Measurements from ENCODE around the gene LTBP4.

LTBP4 gene, protein sequence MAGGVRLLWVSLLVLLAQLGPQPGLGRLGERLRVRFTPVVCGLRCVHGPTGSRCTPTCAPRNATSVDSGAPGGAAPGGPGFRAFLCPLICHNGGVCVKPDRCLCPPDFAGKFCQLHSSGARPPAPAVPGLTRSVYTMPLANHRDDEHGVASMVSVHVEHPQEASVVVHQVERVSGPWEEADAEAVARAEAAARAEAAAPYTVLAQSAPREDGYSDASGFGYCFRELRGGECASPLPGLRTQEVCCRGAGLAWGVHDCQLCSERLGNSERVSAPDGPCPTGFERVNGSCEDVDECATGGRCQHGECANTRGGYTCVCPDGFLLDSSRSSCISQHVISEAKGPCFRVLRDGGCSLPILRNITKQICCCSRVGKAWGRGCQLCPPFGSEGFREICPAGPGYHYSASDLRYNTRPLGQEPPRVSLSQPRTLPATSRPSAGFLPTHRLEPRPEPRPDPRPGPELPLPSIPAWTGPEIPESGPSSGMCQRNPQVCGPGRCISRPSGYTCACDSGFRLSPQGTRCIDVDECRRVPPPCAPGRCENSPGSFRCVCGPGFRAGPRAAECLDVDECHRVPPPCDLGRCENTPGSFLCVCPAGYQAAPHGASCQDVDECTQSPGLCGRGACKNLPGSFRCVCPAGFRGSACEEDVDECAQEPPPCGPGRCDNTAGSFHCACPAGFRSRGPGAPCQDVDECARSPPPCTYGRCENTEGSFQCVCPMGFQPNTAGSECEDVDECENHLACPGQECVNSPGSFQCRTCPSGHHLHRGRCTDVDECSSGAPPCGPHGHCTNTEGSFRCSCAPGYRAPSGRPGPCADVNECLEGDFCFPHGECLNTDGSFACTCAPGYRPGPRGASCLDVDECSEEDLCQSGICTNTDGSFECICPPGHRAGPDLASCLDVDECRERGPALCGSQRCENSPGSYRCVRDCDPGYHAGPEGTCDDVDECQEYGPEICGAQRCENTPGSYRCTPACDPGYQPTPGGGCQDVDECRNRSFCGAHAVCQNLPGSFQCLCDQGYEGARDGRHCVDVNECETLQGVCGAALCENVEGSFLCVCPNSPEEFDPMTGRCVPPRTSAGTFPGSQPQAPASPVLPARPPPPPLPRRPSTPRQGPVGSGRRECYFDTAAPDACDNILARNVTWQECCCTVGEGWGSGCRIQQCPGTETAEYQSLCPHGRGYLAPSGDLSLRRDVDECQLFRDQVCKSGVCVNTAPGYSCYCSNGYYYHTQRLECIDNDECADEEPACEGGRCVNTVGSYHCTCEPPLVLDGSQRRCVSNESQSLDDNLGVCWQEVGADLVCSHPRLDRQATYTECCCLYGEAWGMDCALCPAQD (N-terminal part only)

DNA sequence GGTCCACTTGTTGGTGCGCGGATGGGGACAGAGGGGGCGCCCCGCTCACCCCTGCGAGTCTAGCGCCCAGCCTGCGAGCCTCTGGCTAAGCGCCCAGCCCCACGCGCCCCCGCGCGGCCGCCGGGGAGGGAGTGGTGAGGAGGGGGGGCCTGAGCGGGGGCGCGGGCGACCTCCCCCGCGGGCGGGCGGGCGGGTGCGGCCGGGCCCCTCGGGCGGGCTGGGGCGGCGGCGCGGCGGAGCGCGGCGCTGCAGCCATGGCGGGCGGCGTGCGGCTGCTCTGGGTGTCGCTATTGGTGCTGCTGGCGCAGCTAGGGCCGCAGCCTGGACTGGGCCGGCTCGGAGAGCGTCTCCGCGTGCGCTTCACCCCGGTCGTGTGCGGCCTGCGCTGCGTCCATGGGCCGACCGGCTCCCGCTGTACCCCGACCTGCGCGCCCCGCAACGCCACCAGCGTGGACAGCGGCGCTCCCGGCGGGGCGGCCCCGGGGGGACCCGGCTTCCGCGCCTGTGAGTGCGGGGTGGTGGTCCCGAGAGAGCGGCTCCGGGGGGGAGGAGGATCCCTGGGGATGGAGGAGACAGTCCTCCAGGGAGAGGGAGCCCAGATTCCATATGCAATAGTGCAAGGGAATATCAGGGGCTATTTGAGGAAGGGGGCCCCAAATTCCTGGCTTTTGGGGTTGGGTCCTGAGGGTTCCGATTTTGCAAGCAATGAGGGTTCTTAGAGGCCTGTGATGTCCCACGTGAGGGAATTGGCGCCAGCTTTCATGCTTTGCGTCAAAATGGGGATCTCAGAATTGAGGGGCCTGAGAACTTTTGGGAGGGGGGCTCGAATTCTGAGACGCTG, at the start of gene LTBP4:
LTBP4 (plus strand) TSS at position 236 of the 841 bp plus-strand sequence; CDS start at position 255, 19 bp downstream.
- Histone ChIP-seq H3K4me3 (ENCODE audit: low read depth, low read length) (peak within 1 kb of the TSS; percentile 40), H3K27me3 (replicated peaks) (no peaks in the 10 kb centered on the region), H3K27ac (no peak within 1 kb of the TSS), H3K36me3 (replicated peaks) (no peaks in the 10 kb centered on the region)
- in situ Hi-C loops (cut with HindIII; ENCODE audit: low pct_ligation_motif_present, low sequenced_read_pairs), result no loop called here
- no peak for DNase-seq
- TF ChIP-seq, protein P1, sequence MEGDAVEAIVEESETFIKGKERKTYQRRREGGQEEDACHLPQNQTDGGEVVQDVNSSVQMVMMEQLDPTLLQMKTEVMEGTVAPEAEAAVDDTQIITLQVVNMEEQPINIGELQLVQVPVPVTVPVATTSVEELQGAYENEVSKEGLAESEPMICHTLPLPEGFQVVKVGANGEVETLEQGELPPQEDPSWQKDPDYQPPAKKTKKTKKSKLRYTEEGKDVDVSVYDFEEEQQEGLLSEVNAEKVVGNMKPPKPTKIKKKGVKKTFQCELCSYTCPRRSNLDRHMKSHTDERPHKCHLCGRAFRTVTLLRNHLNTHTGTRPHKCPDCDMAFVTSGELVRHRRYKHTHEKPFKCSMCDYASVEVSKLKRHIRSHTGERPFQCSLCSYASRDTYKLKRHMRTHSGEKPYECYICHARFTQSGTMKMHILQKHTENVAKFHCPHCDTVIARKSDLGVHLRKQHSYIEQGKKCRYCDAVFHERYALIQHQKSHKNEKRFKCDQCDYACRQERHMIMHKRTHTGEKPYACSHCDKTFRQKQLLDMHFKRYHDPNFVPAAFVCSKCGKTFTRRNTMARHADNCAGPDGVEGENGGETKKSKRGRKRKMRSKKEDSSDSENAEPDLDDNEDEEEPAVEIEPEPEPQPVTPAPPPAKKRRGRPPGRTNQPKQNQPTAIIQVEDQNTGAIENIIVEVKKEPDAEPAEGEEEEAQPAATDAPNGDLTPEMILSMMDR (IDR thresholded peaks at IDR 0.05; ENCODE audit: low read depth, low read length, missing control alignments), result peak; percentile 3

DNA sequence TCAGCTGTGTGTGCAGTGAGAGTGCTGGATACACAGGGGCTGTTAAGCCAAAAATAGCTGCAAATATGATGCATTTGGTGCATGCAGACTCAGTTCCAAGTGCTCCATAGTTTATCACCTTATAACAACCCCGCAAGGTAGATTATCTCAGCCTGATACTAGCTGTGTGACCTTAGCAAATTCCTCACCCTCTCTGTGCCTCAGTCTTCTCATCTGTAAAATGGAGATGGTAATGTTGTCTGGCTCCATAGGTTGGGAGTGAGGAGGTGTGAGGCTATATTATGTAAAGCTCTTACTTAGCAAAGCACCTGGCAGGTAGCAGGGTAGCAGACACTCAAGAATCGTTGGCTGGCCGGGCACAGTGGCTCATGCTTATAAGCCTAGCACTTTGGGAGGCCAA, 48.3 kb upstream of the LTBP4 start:
- H3K36me3 ChIP-seq (replicated peaks), result no peaks in the 10 kb centered on the region
- no peak for DNase-seq
- H3K4me3 ChIP-seq (ENCODE audit: low read depth, low read length), result no peak overlapping the region
- peaks cover 34% of the 10 kb centered on the region for H3K27me3 ChIP-seq (replicated peaks)
- in situ Hi-C loops (cut with HindIII; ENCODE audit: low pct_ligation_motif_present, low sequenced_read_pairs), result no loop called here
- H3K27ac ChIP-seq, result no peak overlapping the region
- TF ChIP-seq, protein P1 (IDR thresholded peaks at IDR 0.05; ENCODE audit: low read depth, low read length, missing control alignments), result no peak

DNA sequence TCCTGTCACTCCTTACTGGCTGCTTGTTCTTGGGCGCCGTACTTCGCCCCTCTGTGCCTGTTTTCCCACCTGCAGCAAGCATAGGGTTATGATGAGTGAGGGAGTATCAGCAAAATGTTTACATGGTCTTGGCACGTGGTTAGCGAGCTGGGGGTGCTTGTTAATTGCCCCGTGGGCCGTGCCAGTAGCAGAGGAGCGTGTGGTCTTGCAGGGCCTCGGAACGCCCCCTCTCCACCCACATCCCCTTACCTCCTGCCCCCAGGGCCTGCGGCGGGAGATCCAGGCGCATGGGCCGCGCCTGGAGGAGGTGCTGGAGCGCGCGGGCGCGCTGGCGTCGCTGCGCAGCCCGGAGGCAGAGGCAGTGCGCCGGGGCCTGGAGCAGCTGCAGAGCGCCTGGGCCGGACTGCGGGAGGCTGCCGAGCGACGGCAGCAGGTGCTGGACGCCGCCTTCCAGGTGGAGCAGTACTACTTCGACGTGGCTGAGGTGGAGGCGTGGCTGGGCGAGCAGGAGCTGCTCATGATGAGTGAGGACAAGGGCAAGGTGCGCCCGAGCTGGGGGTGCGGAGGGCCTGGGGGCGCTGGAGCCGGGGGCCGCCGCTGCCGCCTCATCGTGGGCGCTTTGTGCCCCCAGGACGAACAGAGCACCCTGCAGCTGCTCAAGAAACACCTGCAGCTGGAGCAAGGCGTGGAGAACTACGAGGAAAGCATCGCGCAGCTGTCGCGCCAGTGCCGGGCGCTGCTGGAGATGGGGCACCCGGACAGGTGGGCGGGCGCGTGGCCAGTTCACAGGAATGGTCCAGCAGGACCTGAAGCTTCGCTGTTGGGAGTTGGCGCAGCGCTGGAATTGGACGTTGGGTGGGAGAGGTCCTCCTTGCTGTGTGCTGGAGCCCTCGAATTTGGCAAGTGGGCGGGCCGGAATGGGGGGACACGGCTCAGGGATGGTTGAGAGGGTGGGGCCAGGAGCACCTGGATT, 47.0 kb upstream of the LTBP4 start:
- TF ChIP-seq, protein P1 (IDR thresholded peaks at IDR 0.05; ENCODE audit: low read depth, low read length, missing control alignments), result no peak
- DNase-seq, result no peak
- in situ Hi-C loops (cut with HindIII; ENCODE audit: low pct_ligation_motif_present, low sequenced_read_pairs), result no loop called here
- Histone ChIP-seq H3K27ac (no peak overlapping the region), H3K4me3 (ENCODE audit: low read depth, low read length) (no peak overlapping the region), H3K27me3 (replicated peaks) (peaks cover 30% of the 10 kb centered on the region), H3K36me3 (replicated peaks) (no peaks in the 10 kb centered on the region)

DNA sequence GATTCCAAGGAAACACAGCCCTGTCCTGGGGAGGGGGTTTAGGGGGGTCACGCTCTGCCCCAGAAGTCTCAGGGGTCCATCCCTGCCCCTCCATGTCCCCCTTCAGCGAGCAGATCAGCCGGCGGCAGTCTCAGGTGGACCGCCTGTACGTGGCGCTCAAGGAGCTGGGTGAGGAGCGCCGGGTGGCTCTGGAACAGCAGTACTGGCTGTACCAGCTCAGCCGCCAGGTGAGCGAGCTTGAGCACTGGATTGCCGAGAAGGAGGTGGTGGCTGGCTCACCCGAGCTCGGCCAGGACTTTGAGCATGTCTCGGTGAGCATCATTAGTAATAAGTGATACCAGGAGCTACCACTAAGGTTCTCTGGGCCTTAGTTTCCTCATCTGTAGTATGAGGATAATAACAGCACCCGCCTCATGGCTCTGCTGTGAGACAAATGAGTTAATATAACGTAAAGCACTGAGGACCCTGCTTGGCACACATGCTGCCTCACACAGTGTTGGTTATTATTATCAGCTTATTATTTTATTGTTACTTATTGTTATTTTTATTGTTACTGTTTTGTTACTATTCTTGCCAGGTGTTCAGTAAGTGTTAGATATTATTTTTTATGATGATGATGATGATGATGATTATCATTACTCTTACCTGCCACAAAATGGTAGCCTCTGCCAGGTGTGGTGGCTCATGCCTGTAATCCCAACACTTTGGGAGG, 45.0 kb upstream of the LTBP4 start:
- in situ Hi-C loops (cut with HindIII; ENCODE audit: low pct_ligation_motif_present, low sequenced_read_pairs), result no loop called here
- Histone ChIP-seq H3K27ac (no peak overlapping the region), H3K27me3 (replicated peaks) (peaks cover 32% of the 10 kb centered on the region), H3K4me3 (ENCODE audit: low read depth, low read length) (no peak overlapping the region), H3K36me3 (replicated peaks) (no peaks in the 10 kb centered on the region)
- no peak for DNase-seq
- TF ChIP-seq, protein P1 (IDR thresholded peaks at IDR 0.05; ENCODE audit: low read depth, low read length, missing control alignments), result no peak
